ENCODE results near the gene TAS2R41.
"Not testable (repeated sequence)": the region's sequence is repeated elsewhere in the genome, so short reads cannot be mapped to it uniquely, and the experiment has no call there.

TAS2R41 gene

GRCh38 chr7:143456992-143457793, 20.5 kb upstream of the TAS2R41 start:
- H3K36me3 ChIP-seq (ENCODE audit: control insufficient read depth, insufficient read depth, low read length) = no peaks in the 10 kb centered on the region
- H3K9me3 ChIP-seq (ENCODE audit: control insufficient read depth, low read length) = peaks cover 5% of the 10 kb centered on the region
- H3K4me3 ChIP-seq (ENCODE audit: extremely low read depth, insufficient read depth, low read length, poor library complexity, severe bottlenecking) = no peak overlapping the region
- no peak overlapping the region for H3K27ac ChIP-seq (ENCODE audit: low read depth, low read length, severe bottlenecking)
- 83 to 90% methylated on average over 2 of the region's 4 CpGs for WGBS, 2 experiments (ENCODE audit: insufficient coverage in 2 of 2)
- H3K4me1 ChIP-seq (ENCODE audit: control insufficient read depth, insufficient read depth, low read length, poor library complexity, severe bottlenecking) = no peaks in the 10 kb centered on the region

- 100% methylated on average over 1 of the region's 3 CpGs; no CpG with 5 or more reads in 1 of the 2 experiments for WGBS, 2 experiments (ENCODE audit: insufficient coverage in 2 of 2)
Observed at GRCh38 chr7:143458263-143458662, 19.4 kb upstream of the TAS2R41 start.

GRCh38 chr7:143458681-143459080, 19.0 kb upstream of the TAS2R41 start:
- Histone ChIP-seq H3K27ac (ENCODE audit: low read depth, low read length, severe bottlenecking) (no peak overlapping the region), H3K9me3 (ENCODE audit: control insufficient read depth, low read length) (peaks cover 7% of the 10 kb centered on the region), H3K36me3 (ENCODE audit: control insufficient read depth, insufficient read depth, low read length) (no peaks in the 10 kb centered on the region), H3K4me1 (ENCODE audit: control insufficient read depth, insufficient read depth, low read length, poor library complexity, severe bottlenecking) (no peaks in the 10 kb centered on the region), H3K4me3 (ENCODE audit: extremely low read depth, insufficient read depth, low read length, poor library complexity, severe bottlenecking) (no peak overlapping the region)
- 86 to 100% methylated on average over 1 to 2 of the region's 3 CpGs for WGBS, 2 experiments (ENCODE audit: insufficient coverage in 2 of 2)

More at GRCh38 chr7:143458263-143458662, 19.4 kb upstream of the TAS2R41 start:
- Histone ChIP-seq H3K27ac (ENCODE audit: low read depth, low read length, severe bottlenecking) (no peak overlapping the region), H3K4me3 (ENCODE audit: extremely low read depth, insufficient read depth, low read length, poor library complexity, severe bottlenecking) (no peak overlapping the region), H3K36me3 (ENCODE audit: control insufficient read depth, insufficient read depth, low read length) (no peaks in the 10 kb centered on the region), H3K4me1 (ENCODE audit: control insufficient read depth, insufficient read depth, low read length, poor library complexity, severe bottlenecking) (no peaks in the 10 kb centered on the region), H3K9me3 (ENCODE audit: control insufficient read depth, low read length) (peaks cover 7% of the 10 kb centered on the region)

- 90 to 92% methylated on average over 1 of the region's 1 CpG for WGBS, 2 experiments (ENCODE audit: insufficient coverage in 2 of 2)
- Histone ChIP-seq H3K36me3 (ENCODE audit: control insufficient read depth, insufficient read depth, low read length) (no peaks in the 10 kb centered on the region), H3K4me3 (ENCODE audit: extremely low read depth, insufficient read depth, low read length, poor library complexity, severe bottlenecking) (no peak overlapping the region), H3K27ac (ENCODE audit: low read depth, low read length, severe bottlenecking) (no peak overlapping the region), H3K4me1 (ENCODE audit: control insufficient read depth, insufficient read depth, low read length, poor library complexity, severe bottlenecking) (no peaks in the 10 kb centered on the region), H3K9me3 (ENCODE audit: control insufficient read depth, low read length) (peaks cover 7% of the 10 kb centered on the region)
Observed at GRCh38 chr7:143459359-143459758, 18.3 kb upstream of the TAS2R41 start.

GRCh38 chr7:143460271-143460979, 17.2 kb upstream of the TAS2R41 start:
- Histone ChIP-seq H3K4me3 (ENCODE audit: extremely low read depth, insufficient read depth, low read length, poor library complexity, severe bottlenecking) (no peak overlapping the region), H3K27ac (ENCODE audit: low read depth, low read length, severe bottlenecking) (no peak overlapping the region), H3K4me1 (ENCODE audit: control insufficient read depth, insufficient read depth, low read length, poor library complexity, severe bottlenecking) (no peaks in the 10 kb centered on the region), H3K9me3 (ENCODE audit: control insufficient read depth, low read length) (peaks cover 7% of the 10 kb centered on the region), H3K36me3 (ENCODE audit: control insufficient read depth, insufficient read depth, low read length) (no peaks in the 10 kb centered on the region)
- WGBS, 2 experiments (ENCODE audit: insufficient coverage in 2 of 2) = 89 to 100% methylated on average over 2 of the region's 4 CpGs

- H3K36me3 ChIP-seq (ENCODE audit: control insufficient read depth, insufficient read depth, low read length) = no peaks in the 10 kb centered on the region
- 92 to 95% methylated on average over 2 to 3 of the region's 3 CpGs for WGBS, 2 experiments (ENCODE audit: insufficient coverage in 2 of 2)
- no peak overlapping the region for H3K4me3 ChIP-seq (ENCODE audit: extremely low read depth, insufficient read depth, low read length, poor library complexity, severe bottlenecking)
- no peaks in the 10 kb centered on the region for H3K4me1 ChIP-seq (ENCODE audit: control insufficient read depth, insufficient read depth, low read length, poor library complexity, severe bottlenecking)
- peaks cover 7% of the 10 kb centered on the region for H3K9me3 ChIP-seq (ENCODE audit: control insufficient read depth, low read length)
- no peak overlapping the region for H3K27ac ChIP-seq (ENCODE audit: low read depth, low read length, severe bottlenecking)
Observed at GRCh38 chr7:143462045-143462444, 15.6 kb upstream of the TAS2R41 start.

- no peak overlapping the region for H3K27ac ChIP-seq (ENCODE audit: low read depth, low read length, severe bottlenecking)
- H3K4me1 ChIP-seq (ENCODE audit: control insufficient read depth, insufficient read depth, low read length, poor library complexity, severe bottlenecking) = no peaks in the 10 kb centered on the region
- H3K36me3 ChIP-seq (ENCODE audit: control insufficient read depth, insufficient read depth, low read length) = no peaks in the 10 kb centered on the region
- H3K9me3 ChIP-seq (ENCODE audit: control insufficient read depth, low read length) = peaks cover 7% of the 10 kb centered on the region
- H3K4me3 ChIP-seq (ENCODE audit: extremely low read depth, insufficient read depth, low read length, poor library complexity, severe bottlenecking) = no peak overlapping the region
Observed at GRCh38 chr7:143463556-143463955, 14.1 kb upstream of the TAS2R41 start.

GRCh38 chr7:143463957-143464356, 13.7 kb upstream of the TAS2R41 start:
- WGBS, 2 experiments (ENCODE audit: insufficient coverage in 2 of 2) = 88% methylated on average over 1 of the region's 1 CpG; no CpG with 5 or more reads in 1 of the 2 experiments
- Histone ChIP-seq H3K9me3 (ENCODE audit: control insufficient read depth, low read length) (peaks cover 7% of the 10 kb centered on the region), H3K27ac (ENCODE audit: low read depth, low read length, severe bottlenecking) (no peak overlapping the region), H3K4me1 (ENCODE audit: control insufficient read depth, insufficient read depth, low read length, poor library complexity, severe bottlenecking) (no peaks in the 10 kb centered on the region), H3K4me3 (ENCODE audit: extremely low read depth, insufficient read depth, low read length, poor library complexity, severe bottlenecking) (no peak overlapping the region), H3K36me3 (ENCODE audit: control insufficient read depth, insufficient read depth, low read length) (no peaks in the 10 kb centered on the region)

- Histone ChIP-seq H3K36me3 (ENCODE audit: control insufficient read depth, insufficient read depth, low read length) (no peaks in the 10 kb centered on the region), H3K4me3 (ENCODE audit: extremely low read depth, insufficient read depth, low read length, poor library complexity, severe bottlenecking) (no peak overlapping the region), H3K27ac (ENCODE audit: low read depth, low read length, severe bottlenecking) (no peak overlapping the region), H3K4me1 (ENCODE audit: control insufficient read depth, insufficient read depth, low read length, poor library complexity, severe bottlenecking) (no peaks in the 10 kb centered on the region), H3K9me3 (ENCODE audit: control insufficient read depth, low read length) (peaks cover 6% of the 10 kb centered on the region)
- WGBS, 2 experiments (ENCODE audit: insufficient coverage in 2 of 2) = 100% methylated on average over 1 of the region's 1 CpG
Observed at GRCh38 chr7:143467724-143468123, 9.9 kb upstream of the TAS2R41 start.

GRCh38 chr7:143472071-143472689, 5.5 kb upstream of the TAS2R41 start:
- H3K4me1 ChIP-seq (ENCODE audit: control insufficient read depth, insufficient read depth, low read length, poor library complexity, severe bottlenecking); H3K9me3 ChIP-seq (ENCODE audit: control insufficient read depth, low read length); H3K4me3 ChIP-seq (ENCODE audit: extremely low read depth, insufficient read depth, low read length, poor library complexity, severe bottlenecking); H3K36me3 ChIP-seq (ENCODE audit: control insufficient read depth, insufficient read depth, low read length); H3K27ac ChIP-seq (ENCODE audit: low read depth, low read length, severe bottlenecking): not testable (repeated sequence)
- WGBS, 2 experiments (ENCODE audit: insufficient coverage in 2 of 2) = 69 to 78% methylated on average over 5 to 10 of the region's 11 CpGs
